ENCODE measurements around the gene KIF3A.

Gene KIF3A

GRCh38 chr5:132753135-132753987 is 16.0 kb upstream of the KIF3A start:
- DNase-seq = no peak

- DNase-seq = no peak
Observed at GRCh38 chr5:132752581-132753125, 15.3 kb upstream of the KIF3A start.

GRCh38 chr5:132751971-132752580 is 14.7 kb upstream of the KIF3A start:
- DNase-seq = no peak

- no peak for DNase-seq
Observed at GRCh38 chr5:132751444-132751843, 14.1 kb upstream of the KIF3A start.

- DNase-seq = no peak
Observed at GRCh38 chr5:132750471-132751230, 13.3 kb upstream of the KIF3A start.

- DNase-seq = no peak
Observed at GRCh38 chr5:132749506-132749905, 12.2 kb upstream of the KIF3A start.

- DNase-seq = no peak
Observed at GRCh38 chr5:132748522-132749000, 11.2 kb upstream of the KIF3A start.

- no peak for DNase-seq
Observed at GRCh38 chr5:132747616-132748440, 10.5 kb upstream of the KIF3A start.

- no peak for DNase-seq
Observed at GRCh38 chr5:132746954-132747615, 9.7 kb upstream of the KIF3A start, which contains the start of gene CCNI2. CCNI2 (plus strand) TSS chr5:132747426; CDS start chr5:132747496, 70 bp downstream.

GRCh38 chr5:132746592-132746953 is 9.2 kb upstream of the KIF3A start:
- DNase-seq = no peak

GRCh38 chr5:132744659-132745058 is 7.3 kb upstream of the KIF3A start:
- no peak for DNase-seq

- no peak for DNase-seq
Observed at GRCh38 chr5:132742626-132743025, 5.3 kb upstream of the KIF3A start.

- no peak for DNase-seq
Observed at GRCh38 chr5:132742158-132742557, 4.8 kb upstream of the KIF3A start.

GRCh38 chr5:132739232-132739631 is 1.9 kb upstream of the KIF3A start:
- DNase-seq = no peak

GRCh38 chr5:132737982-132738681 is 786 bp upstream of the KIF3A start:
- DNase-seq = no peak

GRCh38 chr5:132734687-132735086 is 2.7 kb downstream of the KIF3A start:
- no peak for DNase-seq

GRCh38 chr5:132733499-132734148 is 3.7 kb downstream of the KIF3A start:
- no peak for DNase-seq

- DNase-seq = no peak
Observed at GRCh38 chr5:132729896-132730295, 7.5 kb downstream of the KIF3A start.

GRCh38 chr5:132725745-132726144 is 11.6 kb downstream of the KIF3A start:
- DNase-seq = no peak

GRCh38 chr5:132718544-132719312 is 18.6 kb downstream of the KIF3A start:
- no peak for DNase-seq
